Lung (tissue), 12 donors: Measurements from ENCODE around the gene NOP16. TPM values are rescaled to one million over a fixed set of nuclear protein-coding genes. Genes with fewer than 3 reads are reported as not detected.
"Not testable (repeated sequence)": the region's sequence is repeated elsewhere in the genome, so short reads cannot be mapped to it uniquely, and the experiment has no call there.

Experiments used
- ATAC-seq: fragments of 200-7000 bp; cut with Tn5 transposase; one replicate; pipeline ENCODE4 v1.9.1; 2020; ENCODE audit warnings: moderate number of reproducible peaks; ENCODE audit not compliant: insufficient read depth, low FRiP score
- DNase-seq, 3 donors: peaks; one replicate each; pipeline ENCODE4 v3.0.0-alpha.2; 2013 to 2017
- H3K27ac ChIP-seq, 2 donors: one replicate each; pipeline ENCODE4 v1.5.1; 2013; ENCODE audit warnings: mild to moderate bottlenecking in 2 of 2, moderate library complexity in 2 of 2, control low read depth in 1 of 2, inconsistent platforms in 1 of 2, low read depth in 1 of 2, low read length in 1 of 2
- H3K27me3 ChIP-seq, 3 donors: one replicate each; pipeline ENCODE4 v1.5.1; 2013; ENCODE audit warnings: low read length in 2 of 3; ENCODE audit not compliant: control insufficient read depth in 3 of 3, insufficient read depth in 3 of 3
- H3K36me3 ChIP-seq, 4 donors: one replicate each; pipeline ENCODE4 v1.5.1; 2013; ENCODE audit warnings: low read length in 4 of 4, mild to moderate bottlenecking in 1 of 4, moderate library complexity in 1 of 4; ENCODE audit not compliant: control insufficient read depth in 4 of 4, insufficient read depth in 4 of 4
- H3K4me1 ChIP-seq, 5 donors: one replicate each; pipeline ENCODE4 v1.5.1; 2013; ENCODE audit warnings: low read length in 5 of 5, mild to moderate bottlenecking in 2 of 5, moderate library complexity in 1 of 5; ENCODE audit not compliant: control insufficient read depth in 5 of 5, insufficient read depth in 5 of 5
- H3K4me3 ChIP-seq: one replicate; pipeline ENCODE4 v1.5.1; 2013; ENCODE audit warnings: mild to moderate bottlenecking, control low read depth, moderate library complexity
- H3K9ac ChIP-seq, 2 donors: one replicate each; pipeline ENCODE4 v1.5.1; 2013; ENCODE audit warnings: low read length in 2 of 2, control low read depth in 1 of 2; ENCODE audit not compliant: insufficient read depth in 1 of 2
- H3K9me3 ChIP-seq, 4 donors: one replicate each; pipeline ENCODE4 v1.5.1; 2013; ENCODE audit warnings: low read length in 3 of 4, mild to moderate bottlenecking in 1 of 4, moderate library complexity in 1 of 4; ENCODE audit not compliant: control insufficient read depth in 4 of 4, insufficient read depth in 3 of 4
- WGBS, 2 donors: extraction: QIAGEN DNeasy Blood & Tissue Kit; methylation state at CpG; one replicate each; pipeline ENCODE4 v1.1.7; 2013; 5-methylcytosine and 5-hydroxymethylcytosine counted together
- polyA plus RNA-seq, 2 donors: library from polyadenylated mRNA; stranded (reverse); fragments of 200-250 nt; gene quantifications; one replicate each; pipeline ENCODE4 v1.2.1, GENCODE V29; 2013
- total RNA-seq, 2 donors: library from RNA; depleted of rRNA in 1 of 2; stranded (reverse); fragments of >200 nt in 1 of 2; gene quantifications; one replicate each; pipeline ENCODE4 v1.2.1, GENCODE V29; 2014 to 2021
- TF ChIP-seq, protein P1 (sequence below): IDR thresholded peaks from 2 replicates; pipeline ENCODE4 v1.5.1; 2012; ENCODE audit warnings: mild to moderate bottlenecking; ENCODE audit errors: control extremely low read depth, extremely low read depth
- donor health status: control.
- donor health status: control.
- donor health status: Bipolar disorder and iron deficiency.
- donor health status: healthy.
- donor health status: DM: yes; HTN: yes; CAD: no.

NOP16 gene
- total and polyA plus RNA-seq, 4 donors = 5.0 to 52.1 (median 36.5) TPM

DNA sequence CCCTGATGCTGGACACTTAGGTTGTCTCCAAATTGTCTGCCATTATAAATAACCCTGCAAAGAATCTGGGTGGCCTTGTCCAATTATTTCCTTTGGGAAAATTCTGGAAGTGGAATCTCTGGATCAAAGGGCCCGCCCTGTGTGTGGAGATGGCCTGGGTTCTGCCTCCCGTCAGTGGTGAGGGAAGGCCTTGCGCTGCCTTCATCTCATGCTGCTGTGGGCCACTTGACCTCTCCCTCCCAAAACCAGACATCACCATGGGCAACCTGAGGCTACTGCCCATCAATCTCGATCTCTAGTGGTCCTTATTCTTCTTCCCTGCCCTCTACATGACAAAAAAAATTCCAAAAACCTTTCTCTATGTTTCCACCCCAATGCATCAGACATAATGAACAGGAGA, 21.4 kb upstream of the NOP16 start:
- H3K27me3 ChIP-seq = no peaks in the 10 kb centered on the region
- no peak overlapping the region for H3K27ac ChIP-seq
- 95% methylated on average over 4 of the region's 4 CpGs for WGBS, 2 donors
- TF ChIP-seq, protein P1, sequence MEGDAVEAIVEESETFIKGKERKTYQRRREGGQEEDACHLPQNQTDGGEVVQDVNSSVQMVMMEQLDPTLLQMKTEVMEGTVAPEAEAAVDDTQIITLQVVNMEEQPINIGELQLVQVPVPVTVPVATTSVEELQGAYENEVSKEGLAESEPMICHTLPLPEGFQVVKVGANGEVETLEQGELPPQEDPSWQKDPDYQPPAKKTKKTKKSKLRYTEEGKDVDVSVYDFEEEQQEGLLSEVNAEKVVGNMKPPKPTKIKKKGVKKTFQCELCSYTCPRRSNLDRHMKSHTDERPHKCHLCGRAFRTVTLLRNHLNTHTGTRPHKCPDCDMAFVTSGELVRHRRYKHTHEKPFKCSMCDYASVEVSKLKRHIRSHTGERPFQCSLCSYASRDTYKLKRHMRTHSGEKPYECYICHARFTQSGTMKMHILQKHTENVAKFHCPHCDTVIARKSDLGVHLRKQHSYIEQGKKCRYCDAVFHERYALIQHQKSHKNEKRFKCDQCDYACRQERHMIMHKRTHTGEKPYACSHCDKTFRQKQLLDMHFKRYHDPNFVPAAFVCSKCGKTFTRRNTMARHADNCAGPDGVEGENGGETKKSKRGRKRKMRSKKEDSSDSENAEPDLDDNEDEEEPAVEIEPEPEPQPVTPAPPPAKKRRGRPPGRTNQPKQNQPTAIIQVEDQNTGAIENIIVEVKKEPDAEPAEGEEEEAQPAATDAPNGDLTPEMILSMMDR = no peak
- peaks cover 0 to 14% (median 0%) of the 10 kb centered on the region in 5 donors for H3K4me1 ChIP-seq
- no peak for ATAC-seq
- DNase-seq = peak in 1 of 3 donors; percentile 1
- H3K9me3 ChIP-seq = no peaks in the 10 kb centered on the region
- no peak overlapping the region for H3K9ac ChIP-seq
- peaks cover 0 to 22% (median 6%) of the 10 kb centered on the region in 4 donors for H3K36me3 ChIP-seq
- no peak overlapping the region for H3K4me3 ChIP-seq

DNA sequence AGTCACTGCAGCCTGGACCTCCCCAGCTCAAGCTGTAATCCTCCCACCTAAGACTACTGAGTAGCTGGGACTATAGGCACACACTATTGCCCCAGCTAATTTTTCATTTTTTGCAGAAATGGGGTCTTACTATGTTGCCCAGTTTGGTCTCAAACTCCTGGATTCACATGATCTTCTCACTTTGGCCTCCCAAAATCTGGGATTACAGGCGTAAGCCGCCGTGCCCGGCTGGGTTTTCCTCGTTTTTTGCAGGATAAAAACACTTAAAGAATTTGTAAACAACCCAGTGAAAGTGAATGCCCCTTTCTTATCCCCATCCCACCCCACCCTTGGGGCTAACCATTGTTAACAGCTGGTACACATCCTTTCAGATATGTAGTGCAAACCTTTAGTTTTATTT, 20.2 kb upstream of the NOP16 start:
- DNase-seq (no peak), ATAC-seq (no peak)
- peaks cover 0 to 8% (median 0%) of the 10 kb centered on the region in 5 donors for H3K4me1 ChIP-seq
- H3K27ac ChIP-seq = no peak overlapping the region
- H3K9me3 ChIP-seq = no peaks in the 10 kb centered on the region
- 86 to 91% methylated on average over 5 of the region's 5 CpGs for WGBS, 2 donors
- H3K9ac ChIP-seq = no peak overlapping the region
- TF ChIP-seq, protein P1 = no peak
- no peak overlapping the region for H3K4me3 ChIP-seq
- no peaks in the 10 kb centered on the region for H3K27me3 ChIP-seq
- peaks cover 0 to 24% (median 6%) of the 10 kb centered on the region in 4 donors for H3K36me3 ChIP-seq

DNA sequence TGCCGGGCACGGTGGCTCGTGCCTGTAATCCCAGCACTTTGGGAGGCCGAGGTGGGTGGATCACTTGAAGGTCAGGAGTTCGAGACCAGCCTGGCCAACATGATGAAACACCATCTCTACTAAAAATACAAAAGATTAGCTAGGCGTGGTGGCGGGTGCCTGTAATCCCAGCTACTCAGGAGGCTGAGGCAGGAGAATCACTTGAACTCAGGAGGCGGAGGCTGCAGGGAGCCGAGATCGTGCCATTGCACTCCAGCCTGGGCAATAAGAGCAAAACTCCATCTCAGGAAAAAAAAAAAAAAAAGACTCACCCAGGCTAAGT, 19.8 kb upstream of the NOP16 start:
- ATAC-seq, H3K27me3 ChIP-seq, H3K4me1 ChIP-seq, H3K4me3 ChIP-seq, H3K27ac ChIP-seq, H3K9ac ChIP-seq, H3K9me3 ChIP-seq, DNase-seq: not testable (repeated sequence)
- peaks cover 0 to 24% (median 6%) of the 10 kb centered on the region in 4 donors for H3K36me3 ChIP-seq
- WGBS, 2 donors = 94% methylated on average over 10 of the region's 10 CpGs

DNA sequence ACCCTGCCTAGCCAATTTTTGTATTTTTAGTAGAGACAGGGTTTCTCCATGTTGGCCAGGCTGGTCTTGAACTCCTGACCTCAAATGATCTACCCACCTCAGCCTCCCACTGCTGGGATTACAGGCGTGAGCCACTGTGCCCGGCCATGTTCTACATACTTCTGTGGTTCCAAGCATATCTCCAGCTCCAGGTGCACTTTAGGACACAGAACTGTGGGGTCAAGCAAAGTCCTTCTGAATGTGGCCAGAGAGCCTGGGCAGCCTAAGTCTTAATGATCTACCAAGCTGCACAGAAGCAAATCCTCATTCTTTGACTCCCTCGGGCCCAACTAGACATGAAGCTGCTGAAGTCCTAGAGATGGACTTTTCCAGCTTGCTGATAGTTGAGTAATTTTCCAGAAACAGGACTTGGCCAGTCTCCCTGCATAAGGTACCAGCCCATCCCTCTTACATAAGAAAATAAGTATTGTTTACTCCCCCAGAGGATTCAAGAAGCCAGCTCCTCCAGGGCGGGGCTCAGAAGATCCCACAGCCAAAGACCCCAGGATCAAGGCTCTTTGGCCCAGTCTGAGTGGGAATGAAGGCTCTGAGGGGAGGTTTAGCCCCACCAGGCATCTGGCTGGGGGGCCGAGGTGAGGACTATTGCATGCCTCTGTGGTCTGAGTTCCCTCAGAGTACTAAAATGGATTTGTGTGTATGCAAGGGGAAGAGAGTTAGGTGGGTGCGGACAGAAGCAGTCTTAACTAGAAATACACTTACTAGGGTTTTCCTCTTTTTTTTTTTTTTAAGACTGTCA, 19.3 kb upstream of the NOP16 start:
- H3K27me3 ChIP-seq = no peaks in the 10 kb centered on the region
- WGBS, 2 donors = 94 to 99% methylated on average over 6 of the region's 6 CpGs
- H3K9me3 ChIP-seq = no peaks in the 10 kb centered on the region
- no peak overlapping the region for H3K9ac ChIP-seq
- peaks cover 0 to 8% (median 0%) of the 10 kb centered on the region in 5 donors for H3K4me1 ChIP-seq
- DNase-seq (peak in 1 of 3 donors; percentile 4), ATAC-seq (no peak)
- no peak overlapping the region for H3K27ac ChIP-seq
- no peak overlapping the region for H3K4me3 ChIP-seq
- peaks cover 0 to 24% (median 6%) of the 10 kb centered on the region in 4 donors for H3K36me3 ChIP-seq
- TF ChIP-seq, protein P1 = no peak
